MV-4-11 (cell line): Measurements from ENCODE around the gene KLHL29.

Experiments used
- DNase-seq: peaks from one replicate; lab custom pipeline; 2025; lab: John Stamatoyannopoulos, UW

Gene KLHL29

DNA sequence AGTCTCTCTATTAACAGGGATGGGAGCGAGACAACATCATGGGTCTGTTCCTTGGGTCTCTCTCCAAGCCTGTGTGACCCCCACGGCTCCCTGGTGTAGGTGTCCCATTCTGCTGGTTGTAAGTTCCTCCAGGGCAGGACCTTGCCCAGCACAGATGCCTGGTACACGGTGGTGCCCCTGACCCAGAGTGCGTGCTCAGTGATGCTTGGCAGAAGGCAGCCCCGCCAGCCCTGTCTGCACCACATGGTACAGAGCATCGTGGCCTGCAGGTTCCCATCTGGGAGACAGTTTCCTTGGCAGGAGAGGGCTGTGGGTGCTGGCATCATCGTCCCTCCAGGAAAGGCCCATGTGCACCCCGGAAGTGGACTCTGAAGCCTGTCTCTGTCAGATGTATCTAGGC lies 249.0 kb downstream of the KLHL29 start:
- DNase-seq, result no peak

GRCh38 chr2:23635442-23636340 lies 250.7 kb downstream of the KLHL29 start:
- DNase-seq, result no peak

DNA sequence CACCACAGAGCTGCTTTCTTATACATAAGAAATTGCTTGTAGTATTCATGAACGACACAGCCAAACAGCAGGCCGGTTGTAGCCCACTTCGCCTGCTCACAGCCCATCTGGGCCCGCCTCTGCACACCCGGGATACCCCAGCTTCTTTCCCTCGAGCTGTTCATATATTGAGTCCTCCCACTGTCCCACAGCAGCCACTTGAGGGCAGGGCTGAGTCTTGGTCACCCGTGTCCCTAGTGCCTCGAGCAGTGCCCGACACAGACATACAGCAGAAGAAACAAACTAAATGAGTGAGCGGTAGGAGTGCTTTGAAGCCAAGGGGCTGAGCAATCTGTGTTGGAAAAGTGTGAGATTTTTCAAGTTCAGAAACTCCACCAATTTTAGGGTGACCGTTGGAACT lies 251.4 kb downstream of the KLHL29 start:
- peak; percentile 9 for DNase-seq

DNA sequence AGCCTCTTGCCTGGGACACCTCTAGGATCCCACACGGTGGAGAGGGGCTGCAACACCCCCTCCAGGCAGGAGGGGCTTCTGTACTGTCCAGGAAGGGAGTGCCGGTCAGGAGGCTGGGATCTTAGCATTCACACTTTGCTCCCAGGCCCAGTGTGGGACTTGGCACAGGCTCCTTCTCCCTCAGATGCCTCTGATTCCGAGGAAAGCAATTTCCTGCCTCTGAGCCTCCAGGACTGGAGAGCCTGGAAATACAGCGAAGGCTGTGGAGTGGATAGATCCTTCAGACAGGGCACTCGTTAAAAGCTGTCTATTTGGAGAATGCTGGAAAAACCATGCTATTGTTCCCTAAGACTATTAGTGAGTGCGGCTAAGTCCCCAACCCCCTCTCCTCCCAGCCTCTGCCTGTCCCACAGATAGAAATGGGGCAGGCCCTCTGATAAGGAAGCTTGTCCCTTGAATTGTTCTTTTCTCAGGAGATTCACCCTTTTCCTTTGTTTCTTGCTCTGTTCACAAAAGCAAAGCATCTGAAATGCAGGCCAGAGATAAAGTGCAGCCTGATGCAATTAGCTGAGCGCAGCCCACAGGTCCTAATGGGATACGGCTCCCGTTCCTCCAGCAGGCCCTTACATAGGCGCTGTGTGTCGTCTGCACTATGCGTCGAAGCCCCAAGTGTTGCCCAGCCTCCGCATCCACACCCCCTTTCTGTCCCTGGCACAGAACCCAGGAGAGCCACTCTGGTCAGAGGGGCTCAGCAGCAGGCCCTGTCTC lies 252.2 kb downstream of the KLHL29 start:
- no peak for DNase-seq

DNA sequence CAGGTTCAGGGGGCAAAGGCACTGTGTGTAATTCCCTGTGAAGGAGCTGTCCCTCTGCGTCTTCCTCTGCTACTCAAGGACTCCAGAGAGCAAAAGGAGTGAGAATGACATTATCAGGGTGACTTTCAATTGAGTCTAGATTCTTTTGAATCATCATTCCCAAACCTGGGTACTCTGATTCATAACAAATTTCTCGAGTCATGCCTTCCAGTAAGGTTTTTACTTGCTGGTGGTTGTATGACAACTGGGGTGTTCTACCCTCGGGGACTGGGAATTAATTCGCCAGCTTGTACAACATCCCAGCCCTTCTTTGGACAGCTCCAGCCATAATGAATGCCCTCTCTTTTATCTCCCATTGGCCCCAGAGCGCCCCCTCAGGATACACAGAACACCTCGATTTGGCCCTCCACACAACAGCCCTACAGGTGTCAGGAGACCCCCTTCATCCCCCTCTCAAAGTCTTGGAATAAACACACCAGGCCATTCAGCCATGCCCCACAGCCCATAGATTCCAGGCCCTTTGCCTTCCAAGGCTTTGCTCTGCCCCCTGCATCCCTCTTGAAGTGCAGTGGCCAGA lies 254.5 kb downstream of the KLHL29 start:
- DNase-seq, result no peak

DNA sequence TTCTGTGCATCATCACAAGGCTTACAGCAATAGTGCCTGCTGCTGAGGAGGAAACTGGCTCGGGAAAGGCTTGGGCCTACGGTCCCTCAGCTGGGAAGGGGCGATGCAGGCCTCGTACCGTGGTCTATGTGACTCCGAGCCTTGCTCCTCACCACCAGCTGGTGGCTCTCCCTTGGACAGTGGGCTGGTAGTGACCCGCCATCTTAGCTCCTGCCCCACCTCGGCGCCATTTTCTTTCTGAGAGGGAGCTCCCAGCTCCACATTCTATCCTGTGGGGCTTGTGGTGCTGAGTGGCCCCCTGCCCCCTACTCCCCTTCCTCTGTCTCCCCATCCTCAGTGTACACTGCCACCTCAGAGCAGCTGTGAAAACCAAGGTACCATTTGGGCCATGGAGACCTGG lies 255.7 kb downstream of the KLHL29 start:
- DNase-seq, result no peak

DNA sequence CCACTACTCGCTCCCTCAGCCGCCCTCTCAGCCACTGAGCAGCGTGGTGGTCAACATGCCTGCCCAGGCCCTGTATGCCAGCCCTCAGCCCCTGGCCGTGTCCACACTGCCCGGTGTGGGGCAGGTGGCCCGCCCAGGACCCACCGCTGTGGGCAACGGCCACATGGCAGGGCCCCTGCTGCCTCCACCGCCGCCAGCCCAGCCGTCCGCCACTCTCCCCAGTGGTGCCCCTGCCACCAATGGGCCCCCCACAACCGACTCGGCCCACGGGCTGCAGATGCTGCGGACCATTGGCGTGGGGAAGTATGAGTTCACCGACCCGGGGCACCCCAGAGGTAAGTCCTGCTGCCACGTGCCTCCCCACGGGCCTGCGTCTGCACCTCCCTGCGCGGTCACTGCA lies 257.5 kb downstream of the KLHL29 start:
- DNase-seq, result no peak

DNA sequence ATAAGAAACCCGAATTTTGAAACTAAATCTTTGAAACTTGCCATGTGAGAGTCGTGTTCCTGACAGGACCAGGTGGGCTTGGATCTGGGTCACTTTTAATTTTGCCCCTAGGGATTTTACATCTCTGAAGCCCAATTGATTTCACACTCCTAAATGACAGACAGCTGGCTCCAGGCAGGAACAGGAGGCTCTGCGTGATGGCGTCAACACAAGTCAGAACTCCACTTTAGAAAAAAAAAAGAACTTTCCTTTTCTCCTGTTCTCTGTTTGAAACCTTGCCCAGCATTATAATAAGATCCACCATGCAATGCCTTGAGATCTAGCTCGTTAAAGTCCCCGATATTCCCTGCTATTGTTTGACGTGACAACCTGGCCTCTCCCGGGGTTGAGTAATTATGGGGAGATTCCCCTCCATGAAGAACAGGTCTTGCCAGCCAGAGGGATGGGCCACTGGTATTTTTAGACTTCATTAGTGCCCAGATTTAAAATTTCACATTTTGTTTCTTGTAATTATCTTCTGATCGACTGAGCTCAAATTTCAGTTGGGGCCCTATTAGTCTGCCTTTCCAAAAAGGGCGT lies 260.3 kb downstream of the KLHL29 start:
- no peak for DNase-seq

GRCh38 chr2:23647563-23647962 lies 262.6 kb downstream of the KLHL29 start:
- DNase-seq, result no peak

DNA sequence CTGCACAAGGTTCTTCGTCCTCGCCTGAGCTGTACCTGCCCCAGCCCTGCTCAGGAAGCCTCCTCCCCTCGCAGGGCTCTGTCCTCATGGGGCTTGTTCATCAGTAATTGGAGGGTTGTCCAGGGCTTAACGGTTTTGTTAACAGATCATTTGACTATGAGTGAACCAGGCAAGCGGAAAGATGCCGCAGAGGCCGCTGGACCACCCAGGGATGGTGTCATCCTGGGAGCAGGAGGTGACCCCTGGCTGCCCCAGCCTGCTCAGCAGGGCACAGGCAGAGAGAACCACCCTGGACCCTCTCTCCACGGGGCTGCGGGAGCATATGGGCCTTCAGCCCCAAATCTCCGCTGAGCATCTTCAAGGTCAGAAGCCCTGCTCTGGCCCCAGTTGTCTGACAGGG lies 264.3 kb downstream of the KLHL29 start:
- DNase-seq, result no peak

DNA sequence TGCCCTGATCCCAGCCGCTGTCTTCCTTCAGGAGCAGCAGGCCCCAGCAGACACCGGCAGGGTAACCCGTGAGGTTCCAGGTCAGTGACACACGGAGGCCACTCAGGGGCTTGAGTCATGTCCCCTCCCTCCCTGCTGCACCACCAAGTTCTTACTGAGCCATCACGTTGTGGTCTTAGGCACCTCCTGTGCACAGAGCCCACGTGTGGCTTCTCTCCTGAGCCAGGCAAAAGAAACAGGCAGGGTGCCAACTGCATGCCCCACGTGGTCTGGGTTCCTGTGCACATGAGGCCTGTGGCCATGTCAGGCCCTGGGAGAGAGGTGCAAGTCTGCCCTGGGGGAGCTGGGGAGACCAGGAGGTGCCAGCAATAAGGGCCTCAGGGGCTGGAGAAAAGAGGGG lies 264.8 kb downstream of the KLHL29 start:
- no peak for DNase-seq

DNA sequence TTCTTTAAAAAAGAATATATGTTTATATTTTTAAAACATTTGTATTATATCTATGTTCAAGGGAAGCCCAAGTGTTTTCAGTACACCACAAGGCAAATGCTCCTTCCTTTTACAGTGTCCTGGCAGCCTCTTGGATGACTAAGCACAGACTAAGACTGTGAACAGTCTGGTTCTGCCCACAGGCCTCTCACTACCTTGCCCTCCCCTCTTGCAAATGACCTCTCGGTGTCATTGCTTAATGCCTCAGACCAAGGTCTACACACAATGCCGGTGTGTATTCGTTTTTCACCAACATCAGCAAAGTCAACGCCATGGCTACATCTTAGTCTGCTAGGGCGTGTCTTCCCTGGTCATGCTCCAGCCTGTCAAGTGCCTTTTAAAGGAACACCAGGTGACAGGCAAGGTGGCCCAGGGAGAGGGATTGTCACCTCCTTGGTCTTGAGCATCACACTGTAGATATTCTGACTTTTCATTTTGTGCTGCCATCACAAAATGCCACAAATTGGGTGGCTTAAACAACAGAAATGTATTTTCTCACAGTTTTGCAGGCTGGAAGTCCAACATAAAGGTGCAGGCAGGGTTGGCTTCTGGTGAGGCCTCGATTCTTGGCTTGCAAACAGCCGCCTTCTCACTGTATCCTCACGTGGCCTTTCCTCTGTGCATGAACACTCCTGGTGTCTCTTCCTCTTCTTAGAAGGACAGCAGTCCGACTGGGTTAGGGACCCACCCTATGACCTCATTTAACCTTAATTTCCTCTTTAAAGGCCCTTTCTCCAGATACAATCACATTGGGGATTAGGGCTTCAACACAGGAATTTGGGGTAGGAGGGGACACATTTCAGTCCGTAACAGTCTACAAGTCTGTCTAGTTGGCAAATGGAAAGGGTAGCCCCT lies 266.5 kb downstream of the KLHL29 start:
- DNase-seq, result peak; percentile 25

DNA sequence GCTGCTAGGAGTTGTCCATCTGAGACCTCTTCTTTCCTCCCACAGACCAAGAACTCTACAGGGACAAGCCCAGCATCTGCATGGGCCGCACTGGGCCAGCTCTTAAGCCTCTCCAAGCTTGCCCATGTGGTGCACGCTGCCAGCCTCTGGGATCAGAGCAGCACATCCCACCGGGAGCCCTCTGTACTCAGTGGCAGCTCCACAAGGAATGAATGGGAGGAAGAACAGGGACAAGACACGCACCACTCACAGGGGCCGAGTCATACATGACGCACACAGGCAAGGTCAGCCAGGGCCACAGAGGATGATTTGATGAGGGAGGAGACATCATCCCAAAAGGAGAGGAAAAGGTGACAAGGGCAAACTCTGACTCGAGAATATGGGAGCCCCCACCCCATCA lies 268.3 kb downstream of the KLHL29 start:
- DNase-seq, result no peak

- DNase-seq, result no peak
Measured at GRCh38 chr2:23654756-23655155, 269.8 kb downstream of the KLHL29 start.

- DNase-seq, result no peak
Measured at GRCh38 chr2:23655934-23656596, 271.1 kb downstream of the KLHL29 start.

GRCh38 chr2:23656597-23656973 lies 271.6 kb downstream of the KLHL29 start:
- no peak for DNase-seq

GRCh38 chr2:23657371-23657770 lies 272.4 kb downstream of the KLHL29 start:
- DNase-seq, result no peak

- DNase-seq, result no peak
Measured at GRCh38 chr2:23657934-23658333, 273.0 kb downstream of the KLHL29 start.

DNA sequence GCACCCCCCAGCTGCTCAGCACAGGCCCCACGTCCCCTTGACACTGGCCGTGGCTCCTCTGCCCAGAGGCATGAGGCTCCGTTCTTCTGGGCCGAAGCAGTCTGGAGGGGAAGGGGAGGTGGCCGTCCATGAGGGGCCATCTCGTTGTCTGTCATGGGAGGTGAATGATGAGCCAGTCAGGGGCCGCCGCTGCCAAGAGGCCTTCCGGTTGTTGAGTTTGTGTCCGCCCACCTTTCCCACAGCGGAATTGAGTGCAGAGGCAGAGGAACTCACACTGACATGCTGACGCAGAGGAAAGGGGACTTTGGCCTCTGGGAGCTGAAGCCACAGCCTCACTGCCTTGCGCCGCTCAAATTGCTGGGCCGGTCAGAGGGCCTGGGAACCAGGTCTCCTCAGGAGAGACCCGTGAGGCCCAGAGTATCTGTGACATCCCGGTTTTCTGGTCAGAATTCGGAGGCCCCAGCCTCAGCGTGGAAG lies 273.5 kb downstream of the KLHL29 start:
- DNase-seq, result peak; percentile 39

DNA sequence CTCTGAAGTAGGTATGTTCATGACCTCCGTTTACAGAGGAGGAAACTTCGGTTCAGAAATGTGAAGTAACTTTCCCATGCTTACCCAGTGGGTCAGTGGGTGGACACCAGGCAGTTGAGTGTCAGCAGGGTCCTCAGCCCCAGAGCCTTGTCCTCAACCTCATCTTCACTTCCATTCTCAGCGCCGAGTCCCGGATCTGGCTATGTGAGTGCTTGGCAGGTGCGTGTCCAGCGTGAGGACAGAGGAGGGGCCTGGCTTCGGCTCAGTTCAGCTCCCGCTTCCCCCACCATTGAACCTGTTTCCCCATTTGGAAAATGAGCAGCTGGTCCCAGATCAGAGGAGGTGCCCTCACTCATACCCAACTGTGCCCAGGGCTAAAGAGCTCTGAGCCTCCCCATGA lies 274.3 kb downstream of the KLHL29 start:
- no peak for DNase-seq

GRCh38 chr2:23659773-23660172 lies 274.8 kb downstream of the KLHL29 start:
- no peak for DNase-seq
